Esophagus muscularis mucosa (tissue), 4 donors: ENCODE measurements around the gene NPHP4. TPM values are rescaled to one million over a fixed set of nuclear protein-coding genes. Genes with fewer than 3 reads are reported as not detected.

Source experiments
- DNase-seq: peaks from one replicate; pipeline ENCODE4 v3.0.0-alpha.2; 2017; ENCODE audit errors: extremely low spot score
- H3K27ac ChIP-seq, 4 donors: fragments of 200-600 bp; sonication (generic); replicated peaks in 1 of 4; 1 replicate in 3 of 4; 2 replicates in 1 of 4; pipeline ENCODE4 v1.5.1; 2016 to 2019; ENCODE audit warnings: mild to moderate bottlenecking in 1 of 4
- H3K27me3 ChIP-seq, 4 donors: fragments of 200-600 bp; sonication (generic); one replicate each; pipeline versions ENCODE4 v1.5.1 to v1.6.0; 2016 to 2019
- H3K36me3 ChIP-seq, 4 donors: fragments of 200-600 bp; sonication (generic); one replicate each; pipeline ENCODE4 v1.5.1; 2016 to 2019
- H3K4me1 ChIP-seq, 4 donors: fragments of 200-600 bp; sonication (generic); one replicate each; pipeline ENCODE4 v1.5.1; 2016 to 2019
- H3K4me3 ChIP-seq, 4 donors: fragments of 200-600 bp; sonication (generic); 1 replicate in 2 of 4; 2 replicates in 2 of 4; pipeline ENCODE4 v1.5.1; 2016 to 2019; ENCODE audit warnings: mild to moderate bottlenecking in 4 of 4, moderate library complexity in 1 of 4
- H3K9me3 ChIP-seq, 4 donors: fragments of 200-600 bp; sonication (generic); 1 replicate in 3 of 4; 2 replicates in 1 of 4; pipeline ENCODE4 v1.5.1; 2016 to 2019
- EP300 ChIP-seq: sonication (generic); formaldehyde crosslinking; IDR thresholded peaks from one replicate; pipeline ENCODE4 v1.6.1; 2017; ENCODE audit warnings: antibody characterized with exemption
- POLR2A ChIP-seq: fragments of 450-650 bp; IDR thresholded peaks from one replicate; pipeline ENCODE4 v1.6.1; 2017; ENCODE audit warnings: antibody characterized with exemption, moderate library complexity, mild to moderate bottlenecking, low read depth
- POLR2AphosphoS5 ChIP-seq, 2 donors: sonication (generic); formaldehyde crosslinking; IDR thresholded peaks; one replicate each; pipeline ENCODE4 v1.6.1; 2017; ENCODE audit warnings: antibody characterized with exemption in 2 of 2
- WGBS: methylation state at CpG from one replicate; pipeline ENCODE4 v1.1.5; 2018; 5-methylcytosine and 5-hydroxymethylcytosine counted together
- intact Hi-C: fragments of 100-400 bp; cut with DNase I; formaldehyde crosslinking; loops from one replicate; pipeline ENCODE4 v1.15.1; 2023
- total RNA-seq, 4 donors: library from RNA; depleted of rRNA; stranded (reverse); fragments of >200 nt; gene quantifications; one replicate each; pipeline versions ENCODE4 v1.1.0 to v1.2.1, GENCODE V29; 2016
- TF ChIP-seq, protein P1 (sequence below), 3 experiments: fragments of 200-600 bp in 2 of 3; fragments of 450-650 bp in 1 of 3; sonication (generic) in 2 of 3; IDR thresholded peaks; one replicate each; pipeline ENCODE4 v1.5.1; 2017 to 2019; ENCODE audit warnings: antibody characterized with exemption in 3 of 3, mild to moderate bottlenecking in 2 of 3, moderate library complexity in 1 of 3

The NPHP4 gene
- total RNA-seq, 4 donors from 2014 or later = 6.5 to 9.1 (median 8.0) TPM

DNA sequence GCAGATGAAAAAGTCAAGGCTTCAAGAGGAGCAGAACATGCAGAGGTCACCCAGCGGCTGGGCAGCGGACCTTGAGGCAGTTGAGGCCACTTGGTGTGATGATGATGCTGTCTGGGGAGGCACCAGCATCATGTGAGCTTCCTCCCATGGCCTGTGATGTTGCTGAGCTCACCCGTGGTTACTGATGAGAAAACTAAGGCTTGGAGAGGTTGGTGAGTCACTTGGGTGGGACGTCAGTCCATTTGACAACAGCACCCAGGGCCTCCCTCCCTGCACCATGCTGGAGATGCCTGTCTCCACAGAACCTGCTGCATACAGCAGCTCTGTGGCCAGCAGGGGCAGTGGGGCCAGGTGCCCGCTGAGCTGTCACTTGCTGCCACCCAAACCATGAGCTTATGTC lies 146.8 kb downstream of the NPHP4 start:
- no peaks in the 10 kb centered on the region for H3K9me3 ChIP-seq
- WGBS = 66% methylated on average over 3 of the region's 5 CpGs

DNA sequence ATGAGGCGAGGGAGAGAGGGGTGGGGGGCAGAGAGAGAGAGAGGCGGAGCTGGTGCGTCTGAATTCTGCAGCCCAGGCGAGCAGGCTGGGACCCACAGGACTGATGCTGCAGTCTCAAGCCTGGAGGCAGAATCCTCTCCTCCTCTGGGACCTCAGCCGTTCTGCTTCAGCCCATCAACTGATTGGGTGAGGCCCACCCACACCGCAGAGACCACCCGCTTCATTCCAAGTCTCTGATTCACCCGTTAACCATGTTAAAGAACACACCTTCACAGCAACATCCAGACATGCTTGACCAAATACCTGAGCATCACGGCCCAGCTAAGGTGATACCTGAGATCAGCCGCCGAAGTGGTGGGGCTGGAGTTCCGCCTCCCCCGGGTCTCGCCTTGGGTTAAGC lies 147.8 kb downstream of the NPHP4 start:
- no peak for DNase-seq
- Histone ChIP-seq H3K27ac (no peak overlapping the region), H3K9me3 (no peaks in the 10 kb centered on the region), H3K4me3 (no peak overlapping the region), H3K27me3 (peaks cover 0 to 82% (median 9%) of the 10 kb centered on the region in 4 donors), H3K36me3 (no peaks in the 10 kb centered on the region), H3K4me1 (no peaks in the 10 kb centered on the region)
- WGBS = 60% methylated on average over 5 of the region's 14 CpGs
- no peak for TF ChIP-seq POLR2AphosphoS5 (IDR thresholded peaks at IDR 0.05)
- no peak for TF ChIP-seq EP300
- TF ChIP-seq POLR2A = no peak
- TF ChIP-seq, protein P1, sequence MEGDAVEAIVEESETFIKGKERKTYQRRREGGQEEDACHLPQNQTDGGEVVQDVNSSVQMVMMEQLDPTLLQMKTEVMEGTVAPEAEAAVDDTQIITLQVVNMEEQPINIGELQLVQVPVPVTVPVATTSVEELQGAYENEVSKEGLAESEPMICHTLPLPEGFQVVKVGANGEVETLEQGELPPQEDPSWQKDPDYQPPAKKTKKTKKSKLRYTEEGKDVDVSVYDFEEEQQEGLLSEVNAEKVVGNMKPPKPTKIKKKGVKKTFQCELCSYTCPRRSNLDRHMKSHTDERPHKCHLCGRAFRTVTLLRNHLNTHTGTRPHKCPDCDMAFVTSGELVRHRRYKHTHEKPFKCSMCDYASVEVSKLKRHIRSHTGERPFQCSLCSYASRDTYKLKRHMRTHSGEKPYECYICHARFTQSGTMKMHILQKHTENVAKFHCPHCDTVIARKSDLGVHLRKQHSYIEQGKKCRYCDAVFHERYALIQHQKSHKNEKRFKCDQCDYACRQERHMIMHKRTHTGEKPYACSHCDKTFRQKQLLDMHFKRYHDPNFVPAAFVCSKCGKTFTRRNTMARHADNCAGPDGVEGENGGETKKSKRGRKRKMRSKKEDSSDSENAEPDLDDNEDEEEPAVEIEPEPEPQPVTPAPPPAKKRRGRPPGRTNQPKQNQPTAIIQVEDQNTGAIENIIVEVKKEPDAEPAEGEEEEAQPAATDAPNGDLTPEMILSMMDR (IDR thresholded peaks at IDR 0.05) = no peak
- intact Hi-C loops = no loop called here

More for the DNA sequence above, 146.8 kb downstream of the NPHP4 start:
- TF ChIP-seq, protein P1 (IDR thresholded peaks at IDR 0.05) = no peak
- no peak for TF ChIP-seq EP300
- TF ChIP-seq POLR2A = no peak
- TF ChIP-seq POLR2AphosphoS5 (IDR thresholded peaks at IDR 0.05) = no peak
- no peak overlapping the region for H3K4me3 ChIP-seq
- no peaks in the 10 kb centered on the region for H3K36me3 ChIP-seq
- H3K4me1 ChIP-seq = no peaks in the 10 kb centered on the region
- no peak overlapping the region for H3K27ac ChIP-seq
- peaks cover 0 to 82% (median 9%) of the 10 kb centered on the region in 4 donors for H3K27me3 ChIP-seq
- intact Hi-C loops = no loop called here
- DNase-seq = no peak

DNA sequence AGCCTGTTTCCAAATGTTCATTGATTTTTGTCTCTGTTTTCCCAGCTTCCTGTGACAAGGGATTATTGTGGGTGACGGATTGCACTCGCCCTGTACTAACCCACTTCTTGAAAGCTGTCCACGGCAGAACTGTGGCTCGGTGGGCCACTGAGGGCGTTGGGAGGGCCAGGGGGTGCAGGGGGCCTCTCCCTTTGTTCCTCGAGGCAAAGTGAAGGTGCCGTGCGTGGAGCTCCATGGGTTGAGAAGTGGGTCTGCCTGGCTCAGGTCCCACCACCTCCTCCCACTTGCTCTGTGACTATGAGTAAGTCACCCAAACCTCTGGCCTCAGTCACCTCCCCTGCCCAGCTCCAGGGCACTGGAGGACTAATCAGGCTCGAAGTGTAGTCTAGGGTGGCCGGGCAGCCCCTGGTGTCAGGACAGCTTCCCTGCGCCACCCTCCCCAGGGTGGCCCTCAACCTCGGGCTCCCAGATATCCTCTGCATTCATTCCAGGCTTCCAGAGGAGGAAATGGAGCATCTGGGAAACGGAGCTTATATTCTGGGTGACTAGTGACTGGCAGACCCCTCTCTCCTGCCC lies 148.6 kb downstream of the NPHP4 start:
- H3K27me3 ChIP-seq = peaks cover 0 to 78% (median 9%) of the 10 kb centered on the region in 4 donors
- H3K27ac ChIP-seq = no peak overlapping the region
- no peak for DNase-seq
- 64% methylated on average over 13 of the region's 13 CpGs for WGBS
- TF ChIP-seq, protein P1 (IDR thresholded peaks at IDR 0.05) = no peak
- TF ChIP-seq EP300 (no peak), POLR2AphosphoS5 (IDR thresholded peaks at IDR 0.05) (no peak), POLR2A (no peak)
- H3K36me3 ChIP-seq = no peaks in the 10 kb centered on the region
- no peak overlapping the region for H3K4me3 ChIP-seq
- intact Hi-C loops = no loop called here
- H3K9me3 ChIP-seq = no peaks in the 10 kb centered on the region
- no peaks in the 10 kb centered on the region for H3K4me1 ChIP-seq

- Histone ChIP-seq H3K9me3 (no peaks in the 10 kb centered on the region), H3K27me3 (peaks cover 0 to 78% (median 9%) of the 10 kb centered on the region in 4 donors), H3K4me1 (no peaks in the 10 kb centered on the region), H3K27ac (no peak overlapping the region), H3K36me3 (no peaks in the 10 kb centered on the region), H3K4me3 (no peak overlapping the region)
- intact Hi-C loops = no loop called here
- WGBS = 81% methylated on average over 12 of the region's 13 CpGs
- no peak for TF ChIP-seq POLR2AphosphoS5 (IDR thresholded peaks at IDR 0.05)
- no peak for TF ChIP-seq POLR2A
- TF ChIP-seq, protein P1 (IDR thresholded peaks at IDR 0.05) = no peak
- TF ChIP-seq EP300 = no peak
- DNase-seq = no peak
Observed at GRCh38 chr1:5842679-5843078, 149.5 kb downstream of the NPHP4 start.

- DNase-seq = no peak
- H3K9me3 ChIP-seq = no peaks in the 10 kb centered on the region
- no peaks in the 10 kb centered on the region for H3K4me1 ChIP-seq
- TF ChIP-seq POLR2A = no peak
- TF ChIP-seq EP300 = no peak
- TF ChIP-seq, protein P1 (IDR thresholded peaks at IDR 0.05) = no peak
- no peak for TF ChIP-seq POLR2AphosphoS5 (IDR thresholded peaks at IDR 0.05)
- no peak overlapping the region for H3K4me3 ChIP-seq
- WGBS = 83% methylated on average over 9 of the region's 16 CpGs
- H3K27me3 ChIP-seq = peaks cover 0 to 73% (median 3%) of the 10 kb centered on the region in 4 donors
- no peak overlapping the region for H3K27ac ChIP-seq
- no peaks in the 10 kb centered on the region for H3K36me3 ChIP-seq
- intact Hi-C loops = no loop called here
Observed at GRCh38 chr1:5840551-5841001, 151.6 kb downstream of the NPHP4 start.
